Thyroid gland (tissue), 4 donors: ENCODE data around the gene TRIM29.

Experiments
- POLR2A ChIP-seq, 2 donors: fragments of 450-650 bp; IDR thresholded peaks; one replicate each; pipeline ENCODE4 v1.6.1; 2017; ENCODE audit warnings: antibody characterized with exemption in 2 of 2, mild to moderate bottlenecking in 2 of 2, moderate library complexity in 1 of 2
- TF ChIP-seq, protein P1 (sequence below), 6 experiments: fragments of 200-600 bp in 3 of 6; fragments of 450-650 bp in 3 of 6; sonication (generic) in 3 of 6; IDR thresholded peaks; one replicate each; pipeline ENCODE4 v1.5.1; 2016 to 2019; ENCODE audit warnings: antibody characterized with exemption in 6 of 6, mild to moderate bottlenecking in 2 of 6, inconsistent platforms in 1 of 6, moderate library complexity in 1 of 6

DNA sequence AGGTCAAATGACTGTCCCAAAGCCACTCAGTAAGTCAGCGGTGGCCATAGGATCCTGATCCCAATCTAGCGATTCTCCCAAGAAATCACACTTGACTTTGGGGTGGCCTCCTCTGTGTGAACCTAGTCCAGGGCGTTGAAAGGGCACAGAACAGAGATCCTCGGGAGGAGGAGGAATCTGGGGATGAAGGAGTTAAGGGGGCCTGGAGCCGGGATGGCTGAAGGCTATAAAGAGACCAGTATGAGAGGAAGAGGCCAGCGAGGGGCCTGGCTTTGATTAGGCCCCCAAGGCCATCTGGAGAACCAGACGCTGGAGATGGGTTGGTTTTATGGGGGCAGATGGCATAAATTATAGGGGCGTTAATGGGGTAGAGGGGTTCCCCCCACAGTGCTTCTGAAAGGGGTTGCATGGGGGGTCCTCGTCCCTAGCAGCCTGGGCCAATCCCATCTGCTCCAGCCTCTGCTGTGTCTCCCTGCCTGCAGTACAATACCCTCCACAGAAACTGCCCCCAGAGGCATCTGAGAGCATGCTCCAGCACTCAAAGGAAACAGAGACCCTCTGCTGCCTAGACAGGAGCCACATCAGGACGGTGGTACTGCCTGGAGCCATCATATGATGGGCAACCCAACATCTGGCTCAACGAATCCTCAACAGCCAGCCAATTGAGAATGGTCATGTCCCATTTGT lies 35.2 kb upstream of the TRIM29 start:
- TF ChIP-seq POLR2A (IDR thresholded peaks at IDR 0.05), result no peak
- TF ChIP-seq, protein P1, sequence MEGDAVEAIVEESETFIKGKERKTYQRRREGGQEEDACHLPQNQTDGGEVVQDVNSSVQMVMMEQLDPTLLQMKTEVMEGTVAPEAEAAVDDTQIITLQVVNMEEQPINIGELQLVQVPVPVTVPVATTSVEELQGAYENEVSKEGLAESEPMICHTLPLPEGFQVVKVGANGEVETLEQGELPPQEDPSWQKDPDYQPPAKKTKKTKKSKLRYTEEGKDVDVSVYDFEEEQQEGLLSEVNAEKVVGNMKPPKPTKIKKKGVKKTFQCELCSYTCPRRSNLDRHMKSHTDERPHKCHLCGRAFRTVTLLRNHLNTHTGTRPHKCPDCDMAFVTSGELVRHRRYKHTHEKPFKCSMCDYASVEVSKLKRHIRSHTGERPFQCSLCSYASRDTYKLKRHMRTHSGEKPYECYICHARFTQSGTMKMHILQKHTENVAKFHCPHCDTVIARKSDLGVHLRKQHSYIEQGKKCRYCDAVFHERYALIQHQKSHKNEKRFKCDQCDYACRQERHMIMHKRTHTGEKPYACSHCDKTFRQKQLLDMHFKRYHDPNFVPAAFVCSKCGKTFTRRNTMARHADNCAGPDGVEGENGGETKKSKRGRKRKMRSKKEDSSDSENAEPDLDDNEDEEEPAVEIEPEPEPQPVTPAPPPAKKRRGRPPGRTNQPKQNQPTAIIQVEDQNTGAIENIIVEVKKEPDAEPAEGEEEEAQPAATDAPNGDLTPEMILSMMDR (IDR thresholded peaks at IDR 0.05), result no peak
